ENCODE data around the gene OLFML3.

GRCh38 chr1:113983826-113984225, 4.6 kb downstream of the OLFML3 start:
- TF ChIP-seq CTCF (IDR thresholded peaks at IDR 0.05) = no peak
- no peak for TF ChIP-seq POLR2A (IDR thresholded peaks at IDR 0.05)
